NT2/D1 (cell line): ENCODE measurements around the gene PGBD4.

Experiments used
- SUZ12 ChIP-seq: IDR thresholded peaks from 2 replicates; pipeline ENCODE4 v1.6.1; 2011; ENCODE audit not compliant: insufficient read length, insufficient read depth; ENCODE audit errors: extremely low read depth
- YY1 ChIP-seq: IDR thresholded peaks from 2 replicates; pipeline ENCODE4 v1.6.1; 2011; ENCODE audit not compliant: insufficient read length, insufficient read depth
- ZNF274 ChIP-seq: IDR thresholded peaks from 2 replicates; pipeline ENCODE4 v1.6.1; 2011; ENCODE audit warnings: mild to moderate bottlenecking, low read depth, low read length

GRCh38 chr15:34124651-34125050, 22.8 kb downstream of the PGBD4 start:
- TF ChIP-seq SUZ12 (no peak), ZNF274 (no peak), YY1 (no peak)
